ENCODE measurements around the gene SLC66A3. TPM values are rescaled to one million over a fixed set of nuclear protein-coding genes. Genes with fewer than 3 reads are reported as not detected.

SLC66A3 gene
- total and polyA plus RNA-seq, 2 donors (not counting 3 experiments of a cell fraction or from before 2014, with no cell fraction given) = 14.3 to 31.4 TPM

DNA sequence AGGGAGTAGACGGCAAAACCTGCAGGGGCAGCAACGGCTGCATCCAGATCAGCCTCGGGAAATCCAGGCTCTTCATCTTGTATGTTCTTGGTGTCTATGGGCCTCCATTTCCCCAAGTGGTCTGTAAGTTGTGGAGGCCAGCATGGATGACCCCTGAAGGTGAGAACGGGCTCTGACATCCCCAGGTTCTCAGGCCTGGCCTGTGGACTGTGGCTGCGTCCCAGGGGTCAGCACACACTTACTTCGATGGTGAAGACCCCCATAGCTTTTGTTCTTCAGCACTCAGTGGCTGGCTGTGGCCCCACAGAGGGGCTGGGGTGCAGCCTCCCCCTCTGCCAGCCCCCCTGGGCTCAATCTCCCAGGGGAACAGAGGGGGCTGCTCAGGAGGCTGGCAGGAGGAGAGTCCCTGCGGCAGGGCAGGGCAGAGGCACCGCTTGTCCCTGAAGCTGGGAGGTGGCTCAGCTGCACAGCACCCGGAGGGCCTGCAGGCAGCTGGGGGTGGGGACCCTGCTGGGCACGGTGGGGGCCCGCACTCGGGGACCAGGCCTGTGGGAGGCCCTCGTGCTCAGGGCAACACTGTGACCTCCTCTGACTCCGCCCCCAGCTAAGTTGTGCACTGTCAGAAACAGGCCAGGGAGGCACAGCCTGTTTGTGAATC, 3.8 kb downstream of the SLC66A3 start:
- H3K36me3 ChIP-seq (ENCODE audit: control insufficient read depth in 2 of 2, extremely low read depth in 1 of 2, insufficient read depth in 2 of 2, low read length in 2 of 2) = no peaks in the 10 kb centered on the region
- no peak for TF ChIP-seq EZH2 (IDR thresholded peaks at IDR 0.05; ENCODE audit: borderline replicate concordance, low read depth, low read length, severe bottlenecking)
- no peak for TF ChIP-seq FOS (IDR thresholded peaks at IDR 0.05; ENCODE audit: borderline replicate concordance, insufficient read depth, low read length)
- no peak for TF ChIP-seq JUN (IDR thresholded peaks at IDR 0.05; ENCODE audit: borderline replicate concordance, insufficient read depth, insufficient read length, low read depth)
- TF ChIP-seq, protein P1, sequence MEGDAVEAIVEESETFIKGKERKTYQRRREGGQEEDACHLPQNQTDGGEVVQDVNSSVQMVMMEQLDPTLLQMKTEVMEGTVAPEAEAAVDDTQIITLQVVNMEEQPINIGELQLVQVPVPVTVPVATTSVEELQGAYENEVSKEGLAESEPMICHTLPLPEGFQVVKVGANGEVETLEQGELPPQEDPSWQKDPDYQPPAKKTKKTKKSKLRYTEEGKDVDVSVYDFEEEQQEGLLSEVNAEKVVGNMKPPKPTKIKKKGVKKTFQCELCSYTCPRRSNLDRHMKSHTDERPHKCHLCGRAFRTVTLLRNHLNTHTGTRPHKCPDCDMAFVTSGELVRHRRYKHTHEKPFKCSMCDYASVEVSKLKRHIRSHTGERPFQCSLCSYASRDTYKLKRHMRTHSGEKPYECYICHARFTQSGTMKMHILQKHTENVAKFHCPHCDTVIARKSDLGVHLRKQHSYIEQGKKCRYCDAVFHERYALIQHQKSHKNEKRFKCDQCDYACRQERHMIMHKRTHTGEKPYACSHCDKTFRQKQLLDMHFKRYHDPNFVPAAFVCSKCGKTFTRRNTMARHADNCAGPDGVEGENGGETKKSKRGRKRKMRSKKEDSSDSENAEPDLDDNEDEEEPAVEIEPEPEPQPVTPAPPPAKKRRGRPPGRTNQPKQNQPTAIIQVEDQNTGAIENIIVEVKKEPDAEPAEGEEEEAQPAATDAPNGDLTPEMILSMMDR (IDR thresholded peaks at IDR 0.05; ENCODE audit: extremely low read depth in 1 of 2, insufficient read depth in 1 of 2, low read depth in 1 of 2, low read length in 2 of 2) = no peak
- TF ChIP-seq, protein P2, sequence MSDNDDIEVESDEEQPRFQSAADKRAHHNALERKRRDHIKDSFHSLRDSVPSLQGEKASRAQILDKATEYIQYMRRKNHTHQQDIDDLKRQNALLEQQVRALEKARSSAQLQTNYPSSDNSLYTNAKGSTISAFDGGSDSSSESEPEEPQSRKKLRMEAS (IDR thresholded peaks at IDR 0.05; ENCODE audit: insufficient read depth, insufficient read length) = no peak
- TF ChIP-seq POLR2A (IDR thresholded peaks at IDR 0.05; ENCODE audit: low read depth, low read length) = no peak
- TF ChIP-seq MYC (IDR thresholded peaks at IDR 0.05; ENCODE audit: low read depth, low read length) = no peak
- TF ChIP-seq GATA2 (IDR thresholded peaks at IDR 0.05; ENCODE audit: insufficient read depth, insufficient read length, low read depth, low read length) = no peak
- no peak for TF ChIP-seq POLR2AphosphoS5 (IDR thresholded peaks at IDR 0.05; ENCODE audit: insufficient read depth, low read depth, low read length)
- CTCF ChIA-PET = interaction anchor here (0.9 to 1.3 kb wide), 2 partner anchors 9 to 288 kb away, joined by 3 read pairs; no protein-coding TSS in a partner anchor
- no peak for FAIRE-seq
- H4K20me1 ChIP-seq (replicated peaks; ENCODE audit: control insufficient read depth, extremely low read depth, insufficient read depth, low read length) = no peaks in the 10 kb centered on the region
- no peak overlapping the region for H3K9ac ChIP-seq (replicated peaks; ENCODE audit: extremely low read depth, insufficient read depth, low read length)
- no peak overlapping the region for H3K4me3 ChIP-seq (replicated peaks in 1 of 3; ENCODE audit: insufficient read depth in 1 of 3, low read depth in 1 of 3, low read length in 3 of 3)
- POLR2A ChIA-PET = no interaction called here
- H3K4me1 ChIP-seq (ENCODE audit: control insufficient read depth, extremely low read depth, insufficient read depth, low read length) = peaks cover 11% of the 10 kb centered on the region
- DNase-seq (ENCODE audit: low read depth, low spot score) = no peak
- intact Hi-C loops (cut with micrococcal nuclease) = no loop called here
- H2AFZ ChIP-seq (ENCODE audit: low read depth, low read length) = no peak overlapping the region
- no peaks in the 10 kb centered on the region for H3K9me1 ChIP-seq (replicated peaks; ENCODE audit: control insufficient read depth, extremely low read depth, insufficient read depth, low read length)
- no TSS peak for BruUV-seq (replicated peaks)
- no peaks in the 10 kb centered on the region for H3K79me2 ChIP-seq (ENCODE audit: control insufficient read depth, insufficient read depth, low read length)
- no peak overlapping the region for H3K4me2 ChIP-seq (ENCODE audit: insufficient read depth, low read length)
- no peak overlapping the region for H3K27ac ChIP-seq (ENCODE audit: insufficient read depth, low read depth, low read length)
- H3K9me3 ChIP-seq (replicated peaks; ENCODE audit: control insufficient read depth, insufficient read depth, low read length) = no peaks in the 10 kb centered on the region
- dilution Hi-C loops (cut with MboI; ENCODE audit: extremely low pct_ligation_motif_present, low sequenced_read_pairs) = no loop called here
- H3K27me3 ChIP-seq (ENCODE audit: control insufficient read depth in 2 of 2, insufficient read depth in 2 of 2, low read length in 2 of 2) = no peaks in the 10 kb centered on the region
